ENCODE measurements around the gene OVAAL.
A peak's percentile ranks its signal among the peaks of the same experiment; 100 is the strongest.

OVAAL gene

GRCh38 chr1:180571832-180572636 is 13.3 kb downstream of the OVAAL start:
- peak overlapping the region; percentile 46 for H3K4me3 Mint-ChIP-seq

GRCh38 chr1:180572760-180573159 is 14.0 kb downstream of the OVAAL start:
- peaks cover 6% of the 10 kb centered on the region for H3K27me3 Mint-ChIP-seq
- H3K4me3 Mint-ChIP-seq: no peak overlapping the region
- peaks cover 29% of the 10 kb centered on the region for H3K4me1 Mint-ChIP-seq (ENCODE audit: low read depth)
- H3K36me3 Mint-ChIP-seq (ENCODE audit: low read depth): no peaks in the 10 kb centered on the region
- no peak overlapping the region for H3K27ac Mint-ChIP-seq
- H3K9me3 Mint-ChIP-seq: peaks cover 4% of the 10 kb centered on the region

More at GRCh38 chr1:180571832-180572636, 13.3 kb downstream of the OVAAL start:
- H3K36me3 Mint-ChIP-seq (ENCODE audit: low read depth): no peaks in the 10 kb centered on the region
- H3K4me1 Mint-ChIP-seq (ENCODE audit: low read depth): peaks cover 29% of the 10 kb centered on the region
- H3K9me3 Mint-ChIP-seq: peaks cover 4% of the 10 kb centered on the region
- H3K27me3 Mint-ChIP-seq: peaks cover 12% of the 10 kb centered on the region
- H3K27ac Mint-ChIP-seq: peak overlapping the region; percentile 70

- Mint-ChIP-seq H3K27me3 (peaks cover 5% of the 10 kb centered on the region), H3K36me3 (ENCODE audit: low read depth) (no peaks in the 10 kb centered on the region), H3K9me3 (peaks cover 4% of the 10 kb centered on the region)
Observed at GRCh38 chr1:180574031-180574713, 15.4 kb downstream of the OVAAL start.

GRCh38 chr1:180577361-180577760 is 18.6 kb downstream of the OVAAL start:
- no peak overlapping the region for H3K4me3 Mint-ChIP-seq
- H3K27me3 Mint-ChIP-seq: no peaks in the 10 kb centered on the region
- no peak overlapping the region for H3K27ac Mint-ChIP-seq
- H3K36me3 Mint-ChIP-seq (ENCODE audit: low read depth): no peaks in the 10 kb centered on the region
- H3K9me3 Mint-ChIP-seq: peaks cover 2% of the 10 kb centered on the region
- H3K4me1 Mint-ChIP-seq (ENCODE audit: low read depth): peaks cover 7% of the 10 kb centered on the region

More at GRCh38 chr1:180574031-180574713, 15.4 kb downstream of the OVAAL start:
- Mint-ChIP-seq H3K4me1 (ENCODE audit: low read depth) (peaks cover 29% of the 10 kb centered on the region), H3K27ac (no peak overlapping the region), H3K4me3 (no peak overlapping the region)

- no peak overlapping the region for H3K27ac Mint-ChIP-seq
- H3K9me3 Mint-ChIP-seq: no peaks in the 10 kb centered on the region
- H3K27me3 Mint-ChIP-seq: peaks cover 3% of the 10 kb centered on the region
- no peak overlapping the region for H3K4me3 Mint-ChIP-seq
- H3K36me3 Mint-ChIP-seq (ENCODE audit: low read depth): no peaks in the 10 kb centered on the region
- peaks cover 4% of the 10 kb centered on the region for H3K4me1 Mint-ChIP-seq (ENCODE audit: low read depth)
Observed at GRCh38 chr1:180579961-180580611, 21.3 kb downstream of the OVAAL start.

GRCh38 chr1:180581635-180582039 is 22.9 kb downstream of the OVAAL start:
- Mint-ChIP-seq H3K4me3 (no peak overlapping the region), H3K27ac (no peak overlapping the region), H3K27me3 (peaks cover 3% of the 10 kb centered on the region), H3K4me1 (ENCODE audit: low read depth) (peaks cover 19% of the 10 kb centered on the region), H3K36me3 (ENCODE audit: low read depth) (no peaks in the 10 kb centered on the region), H3K9me3 (no peaks in the 10 kb centered on the region)

GRCh38 chr1:180584869-180585268 is 26.1 kb downstream of the OVAAL start:
- Mint-ChIP-seq H3K27ac (peak overlapping the region; percentile 43), H3K4me1 (ENCODE audit: low read depth) (peaks cover 21% of the 10 kb centered on the region), H3K4me3 (peak overlapping the region; percentile 14), H3K27me3 (peaks cover 3% of the 10 kb centered on the region), H3K36me3 (ENCODE audit: low read depth) (no peaks in the 10 kb centered on the region), H3K9me3 (peaks cover 9% of the 10 kb centered on the region)

GRCh38 chr1:180585994-180586359 is 27.2 kb downstream of the OVAAL start:
- no peaks in the 10 kb centered on the region for H3K36me3 Mint-ChIP-seq (ENCODE audit: low read depth)
- no peak overlapping the region for H3K4me3 Mint-ChIP-seq
- H3K27me3 Mint-ChIP-seq: peaks cover 3% of the 10 kb centered on the region
- H3K9me3 Mint-ChIP-seq: peaks cover 9% of the 10 kb centered on the region
- H3K27ac Mint-ChIP-seq: peak overlapping the region; percentile 43
- H3K4me1 Mint-ChIP-seq (ENCODE audit: low read depth): peaks cover 21% of the 10 kb centered on the region

GRCh38 chr1:180586671-180587155 is 27.9 kb downstream of the OVAAL start:
- peaks cover 21% of the 10 kb centered on the region for H3K4me1 Mint-ChIP-seq (ENCODE audit: low read depth)
- peaks cover 3% of the 10 kb centered on the region for H3K27me3 Mint-ChIP-seq
- peaks cover 9% of the 10 kb centered on the region for H3K9me3 Mint-ChIP-seq
- H3K27ac Mint-ChIP-seq: no peak overlapping the region
- no peak overlapping the region for H3K4me3 Mint-ChIP-seq
- H3K36me3 Mint-ChIP-seq (ENCODE audit: low read depth): no peaks in the 10 kb centered on the region

- Mint-ChIP-seq H3K9me3 (peaks cover 9% of the 10 kb centered on the region), H3K27me3 (peaks cover 3% of the 10 kb centered on the region), H3K4me3 (no peak overlapping the region), H3K36me3 (ENCODE audit: low read depth) (no peaks in the 10 kb centered on the region), H3K4me1 (ENCODE audit: low read depth) (peaks cover 21% of the 10 kb centered on the region), H3K27ac (no peak overlapping the region)
Observed at GRCh38 chr1:180588121-180588520, 29.4 kb downstream of the OVAAL start.

- Mint-ChIP-seq H3K4me3 (no peak overlapping the region), H3K27ac (no peak overlapping the region), H3K9me3 (peaks cover 9% of the 10 kb centered on the region), H3K27me3 (peaks cover 9% of the 10 kb centered on the region), H3K36me3 (ENCODE audit: low read depth) (no peaks in the 10 kb centered on the region), H3K4me1 (ENCODE audit: low read depth) (peaks cover 9% of the 10 kb centered on the region)
Observed at GRCh38 chr1:180590889-180591288, 32.1 kb downstream of the OVAAL start.

GRCh38 chr1:180593382-180593781 is 34.6 kb downstream of the OVAAL start:
- no peak overlapping the region for H3K4me3 Mint-ChIP-seq
- H3K4me1 Mint-ChIP-seq (ENCODE audit: low read depth): no peaks in the 10 kb centered on the region
- peaks cover 9% of the 10 kb centered on the region for H3K27me3 Mint-ChIP-seq
- H3K27ac Mint-ChIP-seq: no peak overlapping the region
- no peaks in the 10 kb centered on the region for H3K36me3 Mint-ChIP-seq (ENCODE audit: low read depth)
- H3K9me3 Mint-ChIP-seq: peaks cover under 1% of the 10 kb centered on the region

- H3K4me3 Mint-ChIP-seq: no peak overlapping the region
- no peaks in the 10 kb centered on the region for H3K36me3 Mint-ChIP-seq (ENCODE audit: low read depth)
- no peak overlapping the region for H3K27ac Mint-ChIP-seq
- H3K4me1 Mint-ChIP-seq (ENCODE audit: low read depth): no peaks in the 10 kb centered on the region
- H3K27me3 Mint-ChIP-seq: peaks cover 9% of the 10 kb centered on the region
- no peaks in the 10 kb centered on the region for H3K9me3 Mint-ChIP-seq
Observed at GRCh38 chr1:180594723-180595122, 36.0 kb downstream of the OVAAL start.

GRCh38 chr1:180595966-180596365 is 37.2 kb downstream of the OVAAL start:
- no peaks in the 10 kb centered on the region for H3K4me1 Mint-ChIP-seq (ENCODE audit: low read depth)
- H3K27me3 Mint-ChIP-seq: peaks cover 9% of the 10 kb centered on the region
- no peaks in the 10 kb centered on the region for H3K9me3 Mint-ChIP-seq
- H3K36me3 Mint-ChIP-seq (ENCODE audit: low read depth): no peaks in the 10 kb centered on the region
- H3K27ac Mint-ChIP-seq: no peak overlapping the region
- no peak overlapping the region for H3K4me3 Mint-ChIP-seq

GRCh38 chr1:180597520-180597919 is 38.8 kb downstream of the OVAAL start:
- no peak overlapping the region for H3K4me3 Mint-ChIP-seq
- no peak overlapping the region for H3K27ac Mint-ChIP-seq
- no peaks in the 10 kb centered on the region for H3K9me3 Mint-ChIP-seq
- H3K4me1 Mint-ChIP-seq (ENCODE audit: low read depth): no peaks in the 10 kb centered on the region
- peaks cover 9% of the 10 kb centered on the region for H3K27me3 Mint-ChIP-seq
- no peaks in the 10 kb centered on the region for H3K36me3 Mint-ChIP-seq (ENCODE audit: low read depth)

Measured in stimulated activated naive CD8-positive, alpha-beta T cell treated with anti-CD3 and anti-CD28 coated beads, Interleukin-15, Interleukin-2, amounts not matched to agents 100 ng/mL and 50 ng/mL, for 24 hours (primary cell).